Bronchial epithelial cell (primary cell): Measurements from ENCODE around the gene CTNND2. TPM values are rescaled to one million over a fixed set of nuclear protein-coding genes. Genes with fewer than 3 reads are reported as not detected.

Source experiments
- DNase-seq: peaks from one replicate; pipeline ENCODE4 v3.0.0-alpha.2; 2010; ENCODE audit warnings: low read depth
- FAIRE-seq: peaks from 2 replicates; lab custom pipeline; 2011; peaks lifted over from hg19 to GRCh38; lab: Jason Lieb, UNC
- H3K27me3 ChIP-seq: 2 replicates; pipeline ENCODE4 v1.5.1; 2011; ENCODE audit warnings: low read length; ENCODE audit not compliant: control insufficient read depth, insufficient read depth
- H3K36me3 ChIP-seq: 2 replicates; pipeline ENCODE4 v1.5.1; 2011; ENCODE audit warnings: low read length; ENCODE audit not compliant: control insufficient read depth, insufficient read depth
- H3K4me3 ChIP-seq: 2 replicates; pipeline ENCODE4 v1.5.1; 2011; ENCODE audit warnings: mild to moderate bottlenecking, low read depth, low read length, control low read depth
- CTCF ChIP-seq: IDR thresholded peaks from 2 replicates; pipeline ENCODE4 v1.5.1; 2011; ENCODE audit warnings: mild to moderate bottlenecking, moderate library complexity, low read length, control low read depth, inconsistent platforms; ENCODE audit not compliant: insufficient read depth, severe bottlenecking
- total RNA-seq: library from RNA; depleted of rRNA; stranded (reverse); fragments of >200 nt; gene quantifications from 2 replicates; pipeline ENCODE4 v1.2.1, GENCODE V29; 2014

CTNND2 gene
- total RNA-seq, 1 donor from 2014 or later = not detected

GRCh38 chr5:11672385-11673085 is 231.7 kb downstream of the CTNND2 start:
- Histone ChIP-seq H3K36me3 (no peaks in the 10 kb centered on the region), H3K4me3 (no peak overlapping the region), H3K27me3 (no peaks in the 10 kb centered on the region)
- no peak for TF ChIP-seq CTCF
- no peak for DNase-seq
- FAIRE-seq = no peak

GRCh38 chr5:11658376-11658775 is 245.9 kb downstream of the CTNND2 start:
- no peak for FAIRE-seq
- Histone ChIP-seq H3K36me3 (no peaks in the 10 kb centered on the region), H3K4me3 (no peak overlapping the region), H3K27me3 (no peaks in the 10 kb centered on the region)
- no peak for TF ChIP-seq CTCF
- DNase-seq = no peak

- FAIRE-seq (no peak), DNase-seq (no peak)
- no peaks in the 10 kb centered on the region for H3K27me3 ChIP-seq
- H3K36me3 ChIP-seq = no peaks in the 10 kb centered on the region
- no peak for TF ChIP-seq CTCF
- H3K4me3 ChIP-seq = no peak overlapping the region
Measured at GRCh38 chr5:11656916-11657315, 247.3 kb downstream of the CTNND2 start.

- DNase-seq (no peak), FAIRE-seq (no peak)
- H3K36me3 ChIP-seq = no peaks in the 10 kb centered on the region
- H3K27me3 ChIP-seq = no peaks in the 10 kb centered on the region
- no peak for TF ChIP-seq CTCF
- no peak overlapping the region for H3K4me3 ChIP-seq
Measured at GRCh38 chr5:11655681-11656080, 248.6 kb downstream of the CTNND2 start.

GRCh38 chr5:11650936-11651335 is 253.3 kb downstream of the CTNND2 start:
- Histone ChIP-seq H3K36me3 (no peaks in the 10 kb centered on the region), H3K27me3 (no peaks in the 10 kb centered on the region), H3K4me3 (no peak overlapping the region)
- FAIRE-seq (no peak), DNase-seq (no peak)
- TF ChIP-seq CTCF = no peak

GRCh38 chr5:11646141-11646540 is 258.1 kb downstream of the CTNND2 start:
- no peak for TF ChIP-seq CTCF
- no peak for FAIRE-seq
- DNase-seq = no peak
- Histone ChIP-seq H3K4me3 (no peak overlapping the region), H3K36me3 (no peaks in the 10 kb centered on the region), H3K27me3 (no peaks in the 10 kb centered on the region)
